Chondrocyte (in vitro differentiated cells): ENCODE data around the gene NTN5. TPM values are rescaled to one million over a fixed set of nuclear protein-coding genes. Genes with fewer than 3 reads are reported as not detected.

Source experiments
- DNase-seq: peaks from one replicate; pipeline ENCODE4 v3.0.0; 2021; ENCODE audit warnings: mixed read lengths, low spot score
- H3K27ac Mint-ChIP-seq: one replicate; pipeline ENCODE4 v1.8.0; 2021; ENCODE audit warnings: mild to moderate bottlenecking, moderate library complexity, mixed read lengths; ENCODE audit not compliant: unreplicated experiment
- H3K27me3 Mint-ChIP-seq: 2 replicates; pipeline ENCODE4 v1.8.0; 2021; ENCODE audit warnings: low read depth, mixed read lengths
- H3K36me3 Mint-ChIP-seq: 2 replicates; pipeline ENCODE4 v1.8.0; 2021; ENCODE audit warnings: low read depth, mixed read lengths
- H3K4me1 Mint-ChIP-seq: 2 replicates; pipeline ENCODE4 v1.8.0; 2021; ENCODE audit warnings: low read depth, mild to moderate bottlenecking, mixed read lengths
- H3K4me3 Mint-ChIP-seq: one replicate; pipeline ENCODE4 v1.8.0; 2021; ENCODE audit warnings: mild to moderate bottlenecking, moderate library complexity, mixed read lengths; ENCODE audit not compliant: unreplicated experiment
- H3K9me3 Mint-ChIP-seq: 2 replicates; pipeline ENCODE4 v1.8.0; 2021; ENCODE audit warnings: low read depth, mixed read lengths
- total RNA-seq: library from RNA; stranded (reverse); gene quantifications from 3 replicates; pipeline ENCODE4 v1.2.1, GENCODE V29; 2021
- TF ChIP-seq, protein P1 (sequence below): fragments of 200-600 bp; sonication (generic); IDR thresholded peaks from 2 replicates; pipeline ENCODE4 v1.5.0; 2021; ENCODE audit warnings: antibody characterized with exemption, mild to moderate bottlenecking, moderate library complexity

NTN5 gene
- total RNA-seq, 1 donor from 2014 or later: 0.97 TPM

DNA sequence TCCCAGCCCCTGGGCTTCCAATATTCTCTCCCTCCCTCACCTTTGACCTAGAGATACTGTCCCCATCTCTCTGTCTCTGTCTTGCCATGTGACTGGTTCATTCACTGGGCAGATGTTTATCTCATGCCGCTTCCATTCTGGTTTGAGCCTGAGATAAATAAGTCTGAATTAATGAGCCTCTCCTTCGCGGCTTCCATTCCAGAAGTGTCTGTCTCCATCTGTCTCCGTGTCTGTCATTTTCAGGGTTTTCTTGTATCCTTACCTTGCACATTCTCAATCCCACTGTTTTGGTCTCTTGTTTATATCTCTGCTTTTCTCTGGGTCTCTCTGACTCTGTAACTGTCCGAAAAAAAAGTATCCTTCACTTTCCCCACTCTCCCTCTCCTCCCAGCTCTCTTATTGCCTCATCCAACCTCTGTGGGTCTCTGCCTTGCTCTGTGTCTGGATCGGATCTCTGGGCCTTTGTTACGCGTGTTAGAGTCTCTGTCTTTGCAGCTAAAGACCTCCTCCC, 49.2 kb downstream of the NTN5 start:
- H3K9me3 Mint-ChIP-seq: no peaks in the 10 kb centered on the region
- H3K27ac Mint-ChIP-seq: peak overlapping the region; percentile 99
- H3K4me1 Mint-ChIP-seq: peaks cover 39% of the 10 kb centered on the region
- H3K4me3 Mint-ChIP-seq: peak overlapping the region; percentile 85
- peaks cover 4% of the 10 kb centered on the region for H3K36me3 Mint-ChIP-seq
- no peaks in the 10 kb centered on the region for H3K27me3 Mint-ChIP-seq
- TF ChIP-seq, protein P1, sequence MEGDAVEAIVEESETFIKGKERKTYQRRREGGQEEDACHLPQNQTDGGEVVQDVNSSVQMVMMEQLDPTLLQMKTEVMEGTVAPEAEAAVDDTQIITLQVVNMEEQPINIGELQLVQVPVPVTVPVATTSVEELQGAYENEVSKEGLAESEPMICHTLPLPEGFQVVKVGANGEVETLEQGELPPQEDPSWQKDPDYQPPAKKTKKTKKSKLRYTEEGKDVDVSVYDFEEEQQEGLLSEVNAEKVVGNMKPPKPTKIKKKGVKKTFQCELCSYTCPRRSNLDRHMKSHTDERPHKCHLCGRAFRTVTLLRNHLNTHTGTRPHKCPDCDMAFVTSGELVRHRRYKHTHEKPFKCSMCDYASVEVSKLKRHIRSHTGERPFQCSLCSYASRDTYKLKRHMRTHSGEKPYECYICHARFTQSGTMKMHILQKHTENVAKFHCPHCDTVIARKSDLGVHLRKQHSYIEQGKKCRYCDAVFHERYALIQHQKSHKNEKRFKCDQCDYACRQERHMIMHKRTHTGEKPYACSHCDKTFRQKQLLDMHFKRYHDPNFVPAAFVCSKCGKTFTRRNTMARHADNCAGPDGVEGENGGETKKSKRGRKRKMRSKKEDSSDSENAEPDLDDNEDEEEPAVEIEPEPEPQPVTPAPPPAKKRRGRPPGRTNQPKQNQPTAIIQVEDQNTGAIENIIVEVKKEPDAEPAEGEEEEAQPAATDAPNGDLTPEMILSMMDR: no peak
- DNase-seq: no peak

DNA sequence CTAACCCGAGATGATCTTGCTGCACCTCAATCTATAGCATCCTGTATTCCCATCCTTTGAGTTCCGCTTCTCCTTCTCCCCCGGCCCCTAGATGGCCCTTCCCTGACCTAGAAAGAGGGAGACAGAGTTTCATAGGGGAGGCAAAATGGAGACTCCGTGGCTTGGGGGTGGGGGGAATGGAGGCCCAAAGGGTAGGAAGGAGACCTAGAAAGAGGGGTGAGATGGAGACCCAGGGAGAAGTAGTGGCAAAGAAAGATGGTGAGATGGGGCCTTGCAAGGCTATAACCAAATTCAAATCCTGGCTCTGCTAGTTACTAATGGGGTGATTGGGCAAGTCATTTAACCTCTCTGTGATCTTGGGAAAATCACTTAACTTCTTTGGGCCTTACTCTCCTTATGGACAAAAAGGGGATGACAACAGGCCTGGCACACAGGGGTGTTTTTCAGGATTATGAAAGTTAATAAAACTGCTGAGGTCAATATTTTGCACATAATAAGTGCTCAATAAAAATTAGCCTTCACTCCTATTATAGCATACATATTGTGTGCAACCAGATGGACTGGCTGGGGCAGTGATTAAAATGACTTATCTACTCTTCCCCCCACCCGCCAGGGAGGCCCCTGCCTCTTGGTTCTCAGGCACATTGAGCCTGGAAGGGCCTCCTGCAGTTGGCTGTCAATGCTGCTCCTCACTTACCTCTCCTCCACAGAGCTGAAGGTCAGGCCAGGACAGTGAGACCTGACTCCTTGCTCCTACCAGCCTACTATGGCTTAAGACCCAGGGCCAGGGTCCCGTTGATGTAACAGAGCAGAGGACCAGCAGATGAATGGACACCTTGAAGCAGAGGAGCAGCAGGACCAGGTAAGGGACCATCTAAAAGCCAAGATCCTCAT, 52.9 kb downstream of the NTN5 start:
- H3K4me3 Mint-ChIP-seq: peak overlapping the region; percentile 93
- peaks cover 58% of the 10 kb centered on the region for H3K4me1 Mint-ChIP-seq
- no peak for DNase-seq
- no peaks in the 10 kb centered on the region for H3K27me3 Mint-ChIP-seq
- peak overlapping the region; percentile 97 for H3K27ac Mint-ChIP-seq
- TF ChIP-seq, protein P1: no peak
- H3K9me3 Mint-ChIP-seq: no peaks in the 10 kb centered on the region
- H3K36me3 Mint-ChIP-seq: peaks cover 18% of the 10 kb centered on the region

DNA sequence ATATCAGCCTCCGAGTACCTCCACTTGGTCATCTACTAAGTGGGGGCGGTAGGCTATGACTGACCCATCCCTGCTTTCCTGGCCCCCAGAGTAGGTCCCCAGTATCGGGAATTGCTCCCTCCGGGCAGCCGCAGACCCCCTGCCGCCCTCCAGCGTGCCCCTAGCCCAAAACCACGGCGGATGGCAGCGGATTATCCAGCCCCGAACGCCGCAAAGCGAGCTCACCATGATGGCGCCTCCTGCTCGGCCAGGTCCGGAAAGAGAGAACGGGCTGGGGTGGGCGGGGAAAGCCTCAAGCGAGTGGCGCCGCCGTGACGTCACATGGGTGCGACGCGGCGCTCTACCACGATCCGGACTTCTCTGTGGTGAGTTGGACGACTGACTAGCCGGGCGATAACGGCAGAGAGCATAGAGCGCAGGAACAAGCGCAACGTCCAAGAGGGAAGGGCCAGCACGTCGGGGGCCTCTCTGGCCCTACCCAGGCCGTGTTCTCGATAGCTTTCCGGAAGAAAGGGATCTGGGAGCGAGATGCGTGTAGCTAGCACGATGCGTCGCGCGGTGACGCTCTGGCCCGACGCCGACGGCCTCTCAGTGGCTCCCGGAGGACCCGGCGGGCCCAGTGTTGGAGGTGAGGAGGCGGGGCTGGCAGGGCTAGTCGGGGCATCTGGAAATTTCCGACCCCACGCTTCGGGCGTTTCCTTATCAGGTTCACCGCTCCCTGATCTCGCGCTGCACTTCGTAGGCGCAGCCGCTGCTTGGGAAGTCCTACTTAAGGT, 53.7 kb downstream of the NTN5 start, which contains the start of the genes RPL18 and SPHK2:
Gene RPL18 (minus strand): TSS at position 263 of the 776 bp plus-strand sequence. CDS start 35 bp downstream, at position 228.
Gene SPHK2 (plus strand): TSS at position 591 of the 776 bp plus-strand sequence. CDS start 1,009 bp downstream, outside the sequence.
- TF ChIP-seq, protein P1: peak; percentile 20
- no peaks in the 10 kb centered on the region for H3K9me3 Mint-ChIP-seq
- H3K4me1 Mint-ChIP-seq: peaks cover 53% of the 10 kb centered on the region
- H3K4me3 Mint-ChIP-seq: peak within 1 kb of the TSS; percentile 93
- peak within 1 kb of the TSS; percentile 97 for H3K27ac Mint-ChIP-seq
- H3K27me3 Mint-ChIP-seq: no peaks in the 10 kb centered on the region
- peak; percentile 98 for DNase-seq
- H3K36me3 Mint-ChIP-seq: peaks cover 18% of the 10 kb centered on the region

DNA sequence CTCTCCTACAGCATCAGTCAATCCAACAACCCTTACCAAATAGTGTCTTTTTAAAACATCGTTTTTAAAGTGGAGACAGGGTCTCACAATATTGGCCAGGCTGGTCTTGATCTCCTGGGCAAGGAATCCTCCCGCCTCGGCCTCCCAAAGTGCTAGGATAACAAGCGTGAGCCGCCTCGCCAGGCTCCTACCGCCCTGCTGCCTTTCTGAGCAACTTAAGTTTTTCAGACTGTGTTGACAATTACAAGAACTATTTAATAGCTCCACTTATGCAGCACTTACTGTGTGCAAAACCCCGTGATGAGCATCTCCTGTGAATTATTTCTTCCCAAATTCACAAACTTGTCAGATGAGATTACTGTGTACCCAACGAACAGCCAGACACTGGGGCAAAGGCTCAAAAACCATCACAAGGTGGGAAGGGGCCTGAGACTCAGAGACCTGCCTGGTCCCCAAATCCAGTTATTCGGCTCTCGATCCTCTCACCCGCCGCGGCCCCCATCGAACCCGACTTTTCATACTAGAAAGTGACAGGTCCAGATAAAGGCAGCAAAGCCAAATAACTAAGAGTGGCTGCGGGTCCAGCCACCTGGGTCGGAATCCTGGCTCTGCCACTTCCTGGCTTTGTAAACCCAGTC, 54.4 kb downstream of the NTN5 start:
- H3K27ac Mint-ChIP-seq: peak overlapping the region; percentile 97
- no peak for DNase-seq
- H3K4me1 Mint-ChIP-seq: peaks cover 45% of the 10 kb centered on the region
- H3K9me3 Mint-ChIP-seq: no peaks in the 10 kb centered on the region
- H3K4me3 Mint-ChIP-seq: peak overlapping the region; percentile 93
- no peaks in the 10 kb centered on the region for H3K27me3 Mint-ChIP-seq
- peaks cover 17% of the 10 kb centered on the region for H3K36me3 Mint-ChIP-seq
- TF ChIP-seq, protein P1: no peak
